Measurements from ENCODE around the gene MAD2L1BP.
A peak's percentile ranks its signal among the peaks of the same experiment; 100 is the strongest.
"Not testable (repeated sequence)": the region's sequence is repeated elsewhere in the genome, so short reads cannot be mapped to it uniquely, and the experiment has no call there.

Gene MAD2L1BP

GRCh38 chr6:43635387-43636307 lies at the start of gene MAD2L1BP:
Gene MAD2L1BP (plus strand): TSS chr6:43635840. CDS start chr6:43635876, 36 bp downstream.
- DNase-seq, result peak; percentile 81 to 88
- Mint-ChIP-seq H3K27ac (peak within 1 kb of the TSS; percentile 95 to 97), H3K4me1 (peaks cover 61% of the 10 kb centered on the region), H3K27me3 (no peaks in the 10 kb centered on the region), H3K4me3 (peak within 1 kb of the TSS; percentile 89 to 96), H3K9me3 (no peaks in the 10 kb centered on the region)
- peak; percentile 91 for ATAC-seq

GRCh38 chr6:43588194-43588593 lies 47.4 kb upstream of the MAD2L1BP start:
- Mint-ChIP-seq H3K9me3 (no peaks in the 10 kb centered on the region), H3K27ac (peak overlapping the region in 1 of 2 donors; percentile 69), H3K4me1 (peaks cover 20% of the 10 kb centered on the region), H3K4me3 (no peak overlapping the region), H3K27me3 (no peaks in the 10 kb centered on the region)
- DNase-seq (no peak), ATAC-seq (no peak)

GRCh38 chr6:43589564-43589963 lies 46.1 kb upstream of the MAD2L1BP start:
- H3K27me3 Mint-ChIP-seq, H3K4me1 Mint-ChIP-seq, DNase-seq, H3K9me3 Mint-ChIP-seq, H3K4me3 Mint-ChIP-seq, ATAC-seq: not testable (repeated sequence)
- H3K27ac Mint-ChIP-seq, result peak overlapping the region in 1 of 2 donors; percentile 27

GRCh38 chr6:43593938-43594337 lies 41.7 kb upstream of the MAD2L1BP start:
- ATAC-seq (no peak), DNase-seq (no peak)
- H3K9me3 Mint-ChIP-seq, result no peaks in the 10 kb centered on the region
- H3K27ac Mint-ChIP-seq, result no peak overlapping the region
- no peak overlapping the region for H3K4me3 Mint-ChIP-seq
- no peaks in the 10 kb centered on the region for H3K4me1 Mint-ChIP-seq
- H3K27me3 Mint-ChIP-seq, result no peaks in the 10 kb centered on the region

GRCh38 chr6:43600595-43600994 lies 35.0 kb upstream of the MAD2L1BP start:
- no peaks in the 10 kb centered on the region for H3K9me3 Mint-ChIP-seq
- H3K4me3 Mint-ChIP-seq, result no peak overlapping the region
- ATAC-seq (no peak), DNase-seq (no peak)
- H3K27ac Mint-ChIP-seq, result no peak overlapping the region
- no peaks in the 10 kb centered on the region for H3K4me1 Mint-ChIP-seq
- no peaks in the 10 kb centered on the region for H3K27me3 Mint-ChIP-seq

- no peak overlapping the region for H3K27ac Mint-ChIP-seq
- ATAC-seq (no peak), DNase-seq (no peak)
- no peaks in the 10 kb centered on the region for H3K27me3 Mint-ChIP-seq
- H3K9me3 Mint-ChIP-seq, result no peaks in the 10 kb centered on the region
- no peak overlapping the region for H3K4me3 Mint-ChIP-seq
- peaks cover 5% of the 10 kb centered on the region for H3K4me1 Mint-ChIP-seq
Measured at GRCh38 chr6:43604174-43604573, 31.5 kb upstream of the MAD2L1BP start.

- Mint-ChIP-seq H3K27me3 (no peaks in the 10 kb centered on the region), H3K9me3 (no peaks in the 10 kb centered on the region), H3K4me1 (peaks cover 5% of the 10 kb centered on the region), H3K27ac (no peak overlapping the region), H3K4me3 (no peak overlapping the region)
- ATAC-seq (no peak), DNase-seq (no peak)
Measured at GRCh38 chr6:43606019-43606418, 29.6 kb upstream of the MAD2L1BP start.

- no peak overlapping the region for H3K4me3 Mint-ChIP-seq
Measured at GRCh38 chr6:43608310-43608763, 27.3 kb upstream of the MAD2L1BP start.

GRCh38 chr6:43608807-43609206 lies 26.8 kb upstream of the MAD2L1BP start:
- H3K4me1 Mint-ChIP-seq, result peaks cover 5% of the 10 kb centered on the region
- H3K27me3 Mint-ChIP-seq, result no peaks in the 10 kb centered on the region
- ATAC-seq (no peak), DNase-seq (no peak)
- no peaks in the 10 kb centered on the region for H3K9me3 Mint-ChIP-seq
- H3K4me3 Mint-ChIP-seq, result no peak overlapping the region
- peak overlapping the region in 1 of 2 donors; percentile 26 for H3K27ac Mint-ChIP-seq

More at GRCh38 chr6:43608310-43608763, 27.3 kb upstream of the MAD2L1BP start:
- Mint-ChIP-seq H3K27me3 (no peaks in the 10 kb centered on the region), H3K4me1 (peaks cover 5% of the 10 kb centered on the region), H3K27ac (no peak overlapping the region), H3K9me3 (no peaks in the 10 kb centered on the region)
- DNase-seq (peak in 1 of 2 donors; percentile 36), ATAC-seq (peak; percentile 57)

GRCh38 chr6:43609402-43609801 lies 26.2 kb upstream of the MAD2L1BP start:
- no peaks in the 10 kb centered on the region for H3K27me3 Mint-ChIP-seq
- ATAC-seq, result no peak
- H3K4me3 Mint-ChIP-seq, result no peak overlapping the region
- DNase-seq, result no peak
- no peaks in the 10 kb centered on the region for H3K9me3 Mint-ChIP-seq
- no peak overlapping the region for H3K27ac Mint-ChIP-seq
- H3K4me1 Mint-ChIP-seq, result peaks cover 5% of the 10 kb centered on the region

GRCh38 chr6:43610431-43610830 lies 25.2 kb upstream of the MAD2L1BP start:
- Mint-ChIP-seq H3K27ac (peak overlapping the region in 1 of 2 donors; percentile 61), H3K9me3 (no peaks in the 10 kb centered on the region), H3K27me3 (no peaks in the 10 kb centered on the region), H3K4me3 (no peak overlapping the region), H3K4me1 (peaks cover 5% of the 10 kb centered on the region)
- DNase-seq (no peak), ATAC-seq (no peak)

- Mint-ChIP-seq H3K27me3 (no peaks in the 10 kb centered on the region), H3K4me3 (no peak overlapping the region), H3K4me1 (no peaks in the 10 kb centered on the region), H3K9me3 (no peaks in the 10 kb centered on the region), H3K27ac (peak overlapping the region in 1 of 2 donors; percentile 56)
- no peak for DNase-seq
- ATAC-seq, result no peak
Measured at GRCh38 chr6:43613721-43614395, 21.8 kb upstream of the MAD2L1BP start.

- no peak for DNase-seq
- Mint-ChIP-seq H3K4me3 (no peak overlapping the region), H3K27ac (peak overlapping the region in 1 of 2 donors; percentile 56), H3K9me3 (no peaks in the 10 kb centered on the region), H3K4me1 (no peaks in the 10 kb centered on the region), H3K27me3 (no peaks in the 10 kb centered on the region)
- ATAC-seq, result no peak
Measured at GRCh38 chr6:43614396-43614730, 21.3 kb upstream of the MAD2L1BP start.

GRCh38 chr6:43616725-43617472 lies 18.7 kb upstream of the MAD2L1BP start:
- peaks cover 6% of the 10 kb centered on the region for H3K4me1 Mint-ChIP-seq
- H3K4me3 Mint-ChIP-seq, result no peak overlapping the region
- H3K27ac Mint-ChIP-seq, result peak overlapping the region in 1 of 2 donors; percentile 81
- DNase-seq (no peak), ATAC-seq (no peak)
- H3K9me3 Mint-ChIP-seq, result no peaks in the 10 kb centered on the region
- H3K27me3 Mint-ChIP-seq, result no peaks in the 10 kb centered on the region

GRCh38 chr6:43621078-43621835 lies 14.4 kb upstream of the MAD2L1BP start:
- DNase-seq (no peak), ATAC-seq (peak; percentile 26)
- Mint-ChIP-seq H3K4me3 (no peak overlapping the region), H3K4me1 (peaks cover 20% of the 10 kb centered on the region), H3K9me3 (no peaks in the 10 kb centered on the region), H3K27me3 (no peaks in the 10 kb centered on the region), H3K27ac (peak overlapping the region in 1 of 2 donors; percentile 97)
